ENCODE results near the gene RAP1A. TPM values are rescaled to one million over a fixed set of nuclear protein-coding genes. Genes with fewer than 3 reads are reported as not detected.

Gene RAP1A
- total RNA-seq, 1 experiment from 2014 or later, result 25.4 TPM

- TF ChIP-seq STAT6 (CRISPR knock-in tag; conservative IDR thresholded peaks at IDR 0.05; ENCODE audit: low read depth), result no peak
Measured at GRCh38 chr1:111598544-111598943, 21.0 kb upstream of the RAP1A start (continued).

GRCh38 chr1:111599781-111600693 lies 19.6 kb upstream of the RAP1A start:
- TF ChIP-seq, protein P1, sequence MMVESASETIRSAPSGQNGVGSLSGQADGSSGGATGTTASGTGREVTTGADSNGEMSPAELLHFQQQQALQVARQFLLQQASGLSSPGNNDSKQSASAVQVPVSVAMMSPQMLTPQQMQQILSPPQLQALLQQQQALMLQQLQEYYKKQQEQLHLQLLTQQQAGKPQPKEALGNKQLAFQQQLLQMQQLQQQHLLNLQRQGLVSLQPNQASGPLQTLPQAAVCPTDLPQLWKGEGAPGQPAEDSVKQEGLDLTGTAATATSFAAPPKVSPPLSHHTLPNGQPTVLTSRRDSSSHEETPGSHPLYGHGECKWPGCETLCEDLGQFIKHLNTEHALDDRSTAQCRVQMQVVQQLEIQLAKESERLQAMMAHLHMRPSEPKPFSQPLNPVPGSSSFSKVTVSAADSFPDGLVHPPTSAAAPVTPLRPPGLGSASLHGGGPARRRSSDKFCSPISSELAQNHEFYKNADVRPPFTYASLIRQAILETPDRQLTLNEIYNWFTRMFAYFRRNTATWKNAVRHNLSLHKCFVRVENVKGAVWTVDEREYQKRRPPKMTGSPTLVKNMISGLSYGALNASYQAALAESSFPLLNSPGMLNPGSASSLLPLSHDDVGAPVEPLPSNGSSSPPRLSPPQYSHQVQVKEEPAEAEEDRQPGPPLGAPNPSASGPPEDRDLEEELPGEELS (CRISPR knock-in tag; IDR thresholded peaks at IDR 0.05), result no peak
- TF ChIP-seq AR (CRISPR knock-in tag; IDR thresholded peaks at IDR 0.05) (no peak), FOXP1 (CRISPR knock-in tag; IDR thresholded peaks at IDR 0.05; ENCODE audit: borderline replicate concordance) (no peak), KAT7 (CRISPR knock-in tag; IDR thresholded peaks at IDR 0.05; ENCODE audit: borderline replicate concordance) (no peak), IRF1 (CRISPR knock-in tag; IDR thresholded peaks at IDR 0.05) (no peak), FOXJ3 (CRISPR knock-in tag; IDR thresholded peaks at IDR 0.05; ENCODE audit: borderline replicate concordance) (no peak)
- Mint-ChIP-seq H3K36me3 (no peaks in the 10 kb centered on the region), H3K4me1 (no peaks in the 10 kb centered on the region), H3K4me3 (no peak overlapping the region), H3K27ac (no peak overlapping the region), H3K27me3 (ENCODE audit: low read depth) (no peaks in the 10 kb centered on the region; the same call in 1 of the 2 replicates), H3K9me3 (0 out of 2 replicates have a peak, but pooled peaks cover 3% of the 10 kb centered on the region)
- ATAC-seq, result no peak
- DNase-seq (ENCODE audit: low spot score), result no peak
- POLR2A ChIA-PET, result interaction anchor here (1.0 kb wide), 1 partner anchor 10 kb away, joined by 3 read pairs; no protein-coding TSS in a partner anchor
- CTCF ChIA-PET, result no interaction called here

- POLR2A ChIA-PET, result interaction anchor here (1.0 kb wide), 1 partner anchor 10 kb away, joined by 3 read pairs; no protein-coding TSS in a partner anchor
- ATAC-seq (no peak), DNase-seq (ENCODE audit: low spot score) (no peak)
- Mint-ChIP-seq H3K27ac (no peak overlapping the region), H3K36me3 (no peaks in the 10 kb centered on the region), H3K27me3 (ENCODE audit: low read depth) (no peaks in the 10 kb centered on the region; the same call in 1 of the 2 replicates), H3K4me1 (no peaks in the 10 kb centered on the region), H3K4me3 (no peak overlapping the region), H3K9me3 (peaks cover 6% of the 10 kb centered on the region; the same call in 1 of the 2 replicates)
- CTCF ChIA-PET, result no interaction called here
- no peak for TF ChIP-seq ZNF263 (CRISPR knock-in tag; IDR thresholded peaks at IDR 0.05; ENCODE audit: low read depth)
- TF ChIP-seq, protein P2, sequence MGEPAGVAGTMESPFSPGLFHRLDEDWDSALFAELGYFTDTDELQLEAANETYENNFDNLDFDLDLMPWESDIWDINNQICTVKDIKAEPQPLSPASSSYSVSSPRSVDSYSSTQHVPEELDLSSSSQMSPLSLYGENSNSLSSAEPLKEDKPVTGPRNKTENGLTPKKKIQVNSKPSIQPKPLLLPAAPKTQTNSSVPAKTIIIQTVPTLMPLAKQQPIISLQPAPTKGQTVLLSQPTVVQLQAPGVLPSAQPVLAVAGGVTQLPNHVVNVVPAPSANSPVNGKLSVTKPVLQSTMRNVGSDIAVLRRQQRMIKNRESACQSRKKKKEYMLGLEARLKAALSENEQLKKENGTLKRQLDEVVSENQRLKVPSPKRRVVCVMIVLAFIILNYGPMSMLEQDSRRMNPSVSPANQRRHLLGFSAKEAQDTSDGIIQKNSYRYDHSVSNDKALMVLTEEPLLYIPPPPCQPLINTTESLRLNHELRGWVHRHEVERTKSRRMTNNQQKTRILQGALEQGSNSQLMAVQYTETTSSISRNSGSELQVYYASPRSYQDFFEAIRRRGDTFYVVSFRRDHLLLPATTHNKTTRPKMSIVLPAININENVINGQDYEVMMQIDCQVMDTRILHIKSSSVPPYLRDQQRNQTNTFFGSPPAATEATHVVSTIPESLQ (CRISPR knock-in tag; IDR thresholded peaks at IDR 0.05), result no peak
- no peak for TF ChIP-seq MXD4 (CRISPR knock-in tag; IDR thresholded peaks at IDR 0.05; ENCODE audit: borderline replicate concordance)
- TF ChIP-seq TP53 (CRISPR knock-in tag; IDR thresholded peaks at IDR 0.05), result no peak
- TF ChIP-seq TCF7 (CRISPR knock-in tag; IDR thresholded peaks at IDR 0.05; ENCODE audit: low read depth), result no peak
- TF ChIP-seq ZNF396 (CRISPR knock-in tag; IDR thresholded peaks at IDR 0.05; ENCODE audit: borderline replicate concordance), result no peak
- no peak for TF ChIP-seq GABPB1 (CRISPR knock-in tag; IDR thresholded peaks at IDR 0.05)
- no peak for TF ChIP-seq SMAD3 (CRISPR knock-in tag; IDR thresholded peaks at IDR 0.05; ENCODE audit: borderline replicate concordance)
- no peak for TF ChIP-seq CREM (CRISPR knock-in tag; IDR thresholded peaks at IDR 0.05)
- TF ChIP-seq NR3C1 (CRISPR knock-in tag; conservative IDR thresholded peaks at IDR 0.05; ENCODE audit: low read depth), result no peak
- no peak for TF ChIP-seq ZNF232 (CRISPR knock-in tag; IDR thresholded peaks at IDR 0.05)
- TF ChIP-seq TEAD1 (CRISPR knock-in tag; IDR thresholded peaks at IDR 0.05), result no peak
Measured at GRCh38 chr1:111600886-111601386, 18.7 kb upstream of the RAP1A start.
